Measurements from ENCODE around the gene USP36. TPM values are rescaled to one million over a fixed set of nuclear protein-coding genes. Genes with fewer than 3 reads are reported as not detected.

USP36 gene
- total RNA-seq, 1 experiment from 2014 or later = 16.3 TPM

DNA sequence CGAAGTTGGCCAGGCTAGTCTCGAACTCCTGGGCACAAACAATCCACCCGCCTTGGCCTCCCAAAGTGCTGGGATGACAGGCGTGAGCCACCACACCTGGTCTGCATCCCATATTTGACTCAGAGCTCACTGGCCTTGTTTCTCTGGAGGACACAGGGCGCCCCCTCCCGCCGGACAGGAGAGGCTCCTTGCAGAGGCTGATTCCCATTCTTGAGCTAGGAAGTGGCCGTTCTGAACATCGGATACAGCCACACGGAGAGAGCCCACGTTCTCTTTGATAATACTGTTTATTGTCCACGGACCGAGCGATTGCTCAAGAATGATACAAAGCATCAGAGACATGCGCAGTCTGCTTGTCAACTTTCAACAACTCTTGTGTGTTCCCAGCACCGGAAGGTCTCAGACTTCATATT lies 12.1 kb upstream of the USP36 start:
- no peaks in the 10 kb centered on the region for H3K9me3 ChIP-seq
- H3K4me3 ChIP-seq = no peak overlapping the region
- peaks cover 53% of the 10 kb centered on the region for H3K36me3 ChIP-seq
- DNase-seq = no peak
- H3K27me3 ChIP-seq = no peaks in the 10 kb centered on the region

DNA sequence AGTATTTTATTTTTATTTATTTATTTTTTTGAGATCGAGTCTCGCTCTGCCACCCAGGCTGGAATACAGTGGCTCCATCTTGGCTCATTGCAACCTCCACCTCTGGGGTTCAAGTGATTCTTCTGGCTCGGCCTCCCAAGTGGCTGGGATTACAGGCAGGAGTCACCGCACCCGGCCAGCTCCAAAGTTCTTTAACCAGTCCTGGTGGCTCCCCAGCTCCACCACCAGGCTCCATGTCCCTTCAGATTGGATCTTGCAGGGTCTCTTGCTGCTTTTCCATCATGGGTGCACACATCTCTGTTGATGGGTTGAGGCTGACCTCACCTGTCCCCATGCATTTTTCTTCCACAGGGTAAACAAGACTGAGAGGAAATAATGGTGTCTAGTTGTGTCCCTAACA lies 8.4 kb upstream of the USP36 start:
- Histone ChIP-seq H3K36me3 (peaks cover 18% of the 10 kb centered on the region), H3K4me3 (no peak overlapping the region), H3K27me3 (no peaks in the 10 kb centered on the region), H3K9me3 (no peaks in the 10 kb centered on the region)
- no peak for DNase-seq

DNA sequence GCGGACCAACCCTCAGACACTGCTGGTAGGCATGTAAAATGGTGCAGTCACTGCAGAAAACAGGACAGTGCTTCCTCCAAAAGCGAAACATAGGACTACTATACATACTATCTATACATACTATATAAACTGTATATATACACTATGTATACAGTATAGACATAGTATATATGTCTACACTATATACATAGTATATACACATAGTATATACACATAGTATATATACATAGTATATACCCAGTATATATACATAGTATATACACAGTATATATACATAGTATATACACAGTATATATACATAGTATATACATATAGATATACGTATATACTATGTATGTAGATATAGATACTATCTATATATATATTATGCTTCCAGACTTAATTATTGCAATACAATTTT lies 6.4 kb upstream of the USP36 start:
- H3K36me3 ChIP-seq = peaks cover 2% of the 10 kb centered on the region; the same call in 1 of the 2 replicates
- no peaks in the 10 kb centered on the region for H3K9me3 ChIP-seq
- DNase-seq = no peak
- no peak overlapping the region for H3K4me3 ChIP-seq
- H3K27me3 ChIP-seq = no peaks in the 10 kb centered on the region

DNA sequence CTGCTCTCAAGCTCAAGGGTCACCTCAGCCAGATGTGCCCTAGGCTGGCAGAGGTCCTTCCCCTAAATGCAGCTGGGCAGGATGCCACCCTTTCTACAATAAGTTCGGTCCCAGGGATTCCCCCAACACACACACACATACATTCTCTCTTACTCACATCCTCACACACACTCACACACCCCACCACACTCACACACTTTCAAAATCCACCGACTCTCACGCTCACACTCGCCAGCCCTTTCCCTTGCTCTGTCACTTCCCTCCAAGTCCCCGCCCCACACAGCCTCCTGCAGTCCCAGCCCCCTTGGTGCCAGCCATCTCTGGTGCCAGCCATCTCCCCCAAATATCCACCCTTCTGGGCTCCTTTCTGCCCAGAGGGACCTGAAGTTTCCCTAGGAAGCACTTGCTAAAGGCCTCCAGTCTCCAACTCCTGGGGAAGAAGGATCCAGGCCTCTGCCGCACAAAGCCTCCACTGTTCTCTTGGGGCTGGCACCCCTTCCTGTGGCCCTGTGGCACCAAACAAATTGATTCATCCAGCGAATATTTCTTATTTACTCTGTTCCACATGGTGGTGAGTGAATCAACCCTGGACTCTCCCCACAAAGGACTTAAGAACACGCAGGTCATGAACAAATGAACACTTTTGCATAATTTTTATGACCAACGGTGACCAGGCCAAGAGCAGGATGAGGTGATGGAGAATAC lies 3.8 kb upstream of the USP36 start:
- no peak for DNase-seq
- H3K36me3 ChIP-seq = peaks cover 6% of the 10 kb centered on the region
- no peaks in the 10 kb centered on the region for H3K9me3 ChIP-seq
- no peak overlapping the region for H3K4me3 ChIP-seq
- H3K27me3 ChIP-seq = no peaks in the 10 kb centered on the region

DNA sequence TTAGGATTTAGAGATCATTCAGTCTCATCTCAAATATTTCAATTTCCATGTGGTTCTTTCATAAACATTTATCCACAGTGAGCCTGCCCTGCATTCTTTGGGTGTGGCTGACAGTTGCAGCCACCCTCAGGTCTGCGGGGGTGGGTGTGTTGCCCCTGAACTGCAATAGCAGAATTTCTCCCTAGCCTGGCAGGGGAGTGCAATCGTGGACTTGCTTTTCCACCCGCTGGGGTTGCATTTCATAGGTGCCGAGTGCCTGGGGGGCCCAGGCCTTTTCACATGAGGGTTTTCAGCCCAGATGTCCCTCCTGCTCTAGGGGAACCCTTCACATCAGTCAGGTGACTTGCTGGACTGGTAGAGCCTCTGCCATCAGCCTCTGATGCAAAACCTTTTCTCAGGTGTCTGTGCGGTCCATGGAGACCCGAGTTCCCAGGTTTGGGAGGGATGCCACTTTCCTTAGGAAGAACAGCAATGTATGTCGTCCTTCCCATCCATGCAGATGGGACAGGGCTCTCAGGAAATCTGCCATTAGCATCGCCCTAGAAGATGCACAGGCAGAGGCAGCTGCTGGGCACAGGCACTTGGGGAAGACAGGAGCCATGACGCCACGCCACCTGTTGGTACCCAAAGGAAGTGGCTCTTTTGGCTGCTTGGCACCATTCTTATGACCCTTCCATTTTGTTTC lies 2.4 kb upstream of the USP36 start:
- peak; percentile 47 for DNase-seq
- H3K9me3 ChIP-seq = no peaks in the 10 kb centered on the region
- no peaks in the 10 kb centered on the region for H3K27me3 ChIP-seq
- H3K36me3 ChIP-seq = peaks cover 15% of the 10 kb centered on the region
- H3K4me3 ChIP-seq = no peak overlapping the region

DNA sequence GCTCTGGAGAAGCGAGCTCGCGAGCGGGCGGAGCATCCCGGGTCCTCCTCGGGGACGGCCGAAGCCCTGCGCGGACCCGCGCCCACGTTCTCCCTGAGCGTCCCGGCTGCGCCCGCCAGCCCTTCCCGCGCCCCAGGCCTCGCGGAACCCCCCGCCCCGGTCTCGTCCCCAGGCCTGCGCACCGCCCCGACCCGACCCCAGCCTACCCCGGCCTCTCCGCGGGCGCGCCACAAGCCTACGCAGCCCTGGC lies 159 bp downstream of the USP36 start:
- DNase-seq = no peak
- H3K27me3 ChIP-seq = no peaks in the 10 kb centered on the region
- H3K36me3 ChIP-seq = peaks cover 41% of the 10 kb centered on the region
- H3K9me3 ChIP-seq = no peaks in the 10 kb centered on the region
- H3K4me3 ChIP-seq = peak overlapping the region; percentile 79

DNA sequence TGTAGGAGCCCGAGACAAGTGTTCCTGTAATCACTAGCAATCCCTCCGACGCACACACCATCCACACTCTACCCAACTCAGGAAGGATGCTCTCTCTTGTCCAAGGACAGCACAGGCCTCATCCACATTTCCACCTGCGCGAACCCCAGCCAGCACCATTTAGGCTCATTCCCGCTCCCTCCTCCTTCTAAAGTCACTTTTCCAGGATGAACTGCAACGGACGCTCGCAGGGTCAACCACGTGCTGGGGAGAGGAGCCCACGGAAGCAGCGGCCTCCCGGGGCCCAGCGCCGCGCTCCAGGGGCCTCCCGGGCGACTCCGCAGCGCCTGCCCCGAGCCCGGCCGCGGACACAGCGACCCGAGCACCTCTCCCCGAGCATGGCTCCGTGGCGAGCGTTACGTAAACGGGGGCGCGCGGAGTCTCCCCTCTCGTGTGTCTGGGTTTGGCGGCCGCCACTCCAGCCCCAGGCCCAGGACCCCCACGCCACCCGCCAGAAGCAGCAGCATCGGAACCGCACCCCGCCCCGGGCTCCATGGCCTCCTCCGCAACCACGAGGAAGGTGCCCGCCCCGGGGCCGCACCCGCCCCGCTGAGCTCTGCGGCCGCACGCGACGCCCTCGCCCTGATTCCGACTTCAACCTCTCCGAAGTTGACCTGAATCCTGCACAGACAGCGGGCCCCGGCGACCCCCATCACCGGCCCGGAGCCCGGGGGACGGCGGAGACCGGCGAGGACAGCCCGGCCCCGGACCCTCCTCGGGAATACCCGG lies 668 bp downstream of the USP36 start:
- no peaks in the 10 kb centered on the region for H3K9me3 ChIP-seq
- DNase-seq = peak; percentile 35
- H3K4me3 ChIP-seq = peak overlapping the region; percentile 79
- H3K27me3 ChIP-seq = no peaks in the 10 kb centered on the region
- H3K36me3 ChIP-seq = peaks cover 46% of the 10 kb centered on the region

DNA sequence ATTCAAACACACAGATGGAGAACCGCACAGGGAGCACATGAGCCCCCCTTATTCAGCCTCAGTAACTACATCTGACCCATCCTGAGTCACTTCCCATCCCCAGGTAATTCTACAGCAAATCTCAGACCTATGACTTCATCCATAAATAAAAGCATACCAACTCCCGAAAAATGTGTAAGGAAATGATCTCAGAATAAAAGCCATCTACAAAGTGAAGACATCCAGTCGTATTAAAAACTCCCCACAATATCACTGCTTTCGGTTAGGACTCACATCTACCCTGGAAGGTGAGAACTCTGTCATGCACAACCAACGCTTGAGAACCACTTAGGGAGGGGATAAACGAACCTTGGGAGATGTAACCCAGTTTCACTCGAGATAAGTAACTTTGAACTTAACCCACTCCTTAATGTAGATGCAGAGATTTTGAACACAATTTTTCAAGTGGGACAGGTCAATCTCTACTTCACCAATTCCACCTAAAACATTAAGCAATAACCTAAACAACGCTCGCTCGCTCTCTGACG lies 1.3 kb downstream of the USP36 start:
- H3K27me3 ChIP-seq = no peaks in the 10 kb centered on the region
- H3K4me3 ChIP-seq = peak overlapping the region; percentile 79
- no peak for DNase-seq
- H3K36me3 ChIP-seq = peaks cover 51% of the 10 kb centered on the region
- H3K9me3 ChIP-seq = no peaks in the 10 kb centered on the region

DNA sequence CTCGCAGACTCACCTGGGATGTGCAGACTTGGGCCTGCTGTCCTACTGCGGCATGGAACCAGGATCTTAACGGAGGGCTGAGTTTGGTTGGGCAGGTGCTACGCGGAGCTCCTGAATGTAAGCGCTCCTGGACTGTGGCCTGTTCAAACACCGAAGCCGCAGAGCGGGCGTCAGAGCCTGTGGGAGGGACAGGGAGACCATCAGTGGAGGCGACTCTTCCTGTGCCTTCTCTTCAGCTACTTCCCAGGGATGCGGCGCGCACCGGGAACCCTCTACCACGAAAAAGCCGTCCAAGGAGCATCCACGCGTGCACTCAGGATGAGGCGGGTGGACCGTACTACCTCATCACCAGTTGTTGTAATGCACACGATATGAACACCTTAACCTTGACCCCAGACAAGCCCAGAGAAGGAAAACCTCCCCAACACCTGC lies 2.0 kb downstream of the USP36 start:
- Histone ChIP-seq H3K36me3 (peaks cover 58% of the 10 kb centered on the region), H3K4me3 (peak overlapping the region; percentile 79), H3K9me3 (no peaks in the 10 kb centered on the region), H3K27me3 (no peaks in the 10 kb centered on the region)
- no peak for DNase-seq

DNA sequence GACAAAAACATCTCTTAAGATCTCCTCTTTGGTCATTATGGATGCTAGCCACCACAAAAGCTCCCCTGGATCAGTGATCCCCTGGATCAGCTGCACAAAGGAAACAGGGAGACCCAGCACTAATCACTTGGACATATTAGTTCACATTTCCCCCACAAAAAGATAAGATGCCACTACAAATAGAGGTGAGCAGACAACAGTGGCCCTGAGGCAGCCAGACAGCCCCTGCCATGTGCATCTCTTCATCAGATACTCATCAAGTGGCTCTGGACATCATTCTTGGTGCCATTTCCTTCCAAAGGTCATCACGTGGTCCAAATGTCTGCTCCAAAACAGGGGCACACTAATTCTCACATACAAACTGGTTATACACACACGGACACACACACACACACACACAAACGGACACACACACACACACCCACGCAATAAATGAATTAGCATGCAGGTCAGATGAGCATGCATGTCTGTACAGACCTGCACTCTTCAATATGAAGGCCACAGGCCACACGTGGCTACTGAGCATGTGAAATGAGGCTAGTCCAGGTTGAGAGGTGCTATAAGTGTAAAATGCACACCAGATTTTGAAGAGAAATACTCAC lies 4.1 kb downstream of the USP36 start:
- H3K36me3 ChIP-seq = peaks cover 76% of the 10 kb centered on the region
- H3K9me3 ChIP-seq = no peaks in the 10 kb centered on the region
- no peak overlapping the region for H3K4me3 ChIP-seq
- no peak for DNase-seq
- no peaks in the 10 kb centered on the region for H3K27me3 ChIP-seq

DNA sequence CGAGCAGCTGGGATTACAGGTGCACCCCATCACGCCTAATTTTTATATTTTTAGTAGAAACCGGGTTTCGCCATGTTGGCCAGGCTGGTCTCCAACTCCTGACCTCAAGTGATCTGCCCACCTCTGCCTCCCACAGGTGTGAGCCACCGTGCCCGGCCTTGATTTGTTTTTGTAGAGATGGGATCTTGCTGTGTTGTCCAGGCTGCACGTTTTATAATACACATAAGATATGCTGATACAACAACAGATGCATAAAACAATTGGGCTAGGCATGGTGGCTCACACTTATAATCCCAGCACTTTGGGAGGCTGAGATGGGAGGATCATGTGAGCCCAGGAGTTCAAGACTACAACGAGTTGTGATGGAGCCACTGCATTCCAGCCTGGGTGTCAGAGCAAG lies 6.0 kb downstream of the USP36 start:
- H3K36me3 ChIP-seq = peaks cover 89% of the 10 kb centered on the region
- DNase-seq = no peak
- H3K27me3 ChIP-seq = no peaks in the 10 kb centered on the region
- H3K4me3 ChIP-seq = no peak overlapping the region
- H3K9me3 ChIP-seq = no peaks in the 10 kb centered on the region

DNA sequence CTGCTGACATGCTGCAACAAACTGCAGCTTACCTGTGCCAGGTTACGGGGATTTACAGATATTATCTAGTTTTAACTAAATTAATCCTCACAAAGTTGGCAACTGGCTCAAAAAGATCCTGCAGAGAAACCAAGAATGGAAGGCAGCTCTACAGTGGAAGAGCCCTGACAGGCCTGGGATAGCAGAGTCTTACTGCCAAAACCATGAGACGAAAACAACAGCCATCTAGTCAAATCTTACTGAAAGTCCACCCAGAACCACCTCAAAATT lies 8.1 kb downstream of the USP36 start:
- Histone ChIP-seq H3K36me3 (peaks cover 94% of the 10 kb centered on the region), H3K9me3 (no peaks in the 10 kb centered on the region), H3K27me3 (no peaks in the 10 kb centered on the region), H3K4me3 (no peak overlapping the region)
- no peak for DNase-seq

DNA sequence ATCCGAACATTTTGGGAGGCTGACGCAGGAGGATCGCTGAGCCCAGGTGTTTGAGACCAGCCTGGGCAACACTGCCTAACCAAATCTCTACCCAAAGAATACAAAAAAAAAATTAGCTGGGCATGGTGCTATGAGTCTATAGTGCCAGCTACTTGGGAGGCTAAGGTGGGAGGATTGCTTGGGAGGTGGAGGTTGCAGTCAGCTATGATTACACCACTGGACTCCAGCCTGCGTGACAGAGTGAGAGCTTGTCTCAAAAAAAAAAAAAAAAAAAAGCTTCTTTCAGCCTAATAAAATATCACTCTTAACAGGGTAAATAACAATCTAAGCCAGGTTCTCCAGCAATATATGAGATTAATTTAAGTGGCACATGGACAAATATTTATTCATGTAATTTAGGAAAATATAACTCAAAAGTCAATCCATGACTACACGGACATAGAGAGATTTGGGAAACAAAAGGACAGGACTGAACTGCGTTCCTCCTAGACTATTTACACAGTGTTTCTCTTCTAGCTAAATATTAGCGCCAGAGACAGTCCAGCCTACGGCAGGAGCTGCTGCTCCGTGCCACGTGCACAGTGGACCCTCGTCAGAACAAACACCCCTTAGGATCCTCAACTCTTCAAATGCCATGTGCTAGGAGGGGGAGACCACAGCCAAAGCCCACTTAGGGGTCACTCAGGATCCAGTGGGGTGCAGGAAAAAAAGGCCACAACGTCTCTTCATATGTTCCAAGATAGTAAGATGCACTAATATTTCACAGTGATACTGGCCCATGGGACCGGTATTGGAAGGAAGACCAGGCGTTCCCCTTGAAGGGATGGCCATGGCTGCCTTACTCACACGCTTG lies 8.7 kb downstream of the USP36 start:
- no peaks in the 10 kb centered on the region for H3K9me3 ChIP-seq
- peaks cover 91% of the 10 kb centered on the region for H3K36me3 ChIP-seq
- H3K27me3 ChIP-seq = no peaks in the 10 kb centered on the region
- no peak overlapping the region for H3K4me3 ChIP-seq
- no peak for DNase-seq

DNA sequence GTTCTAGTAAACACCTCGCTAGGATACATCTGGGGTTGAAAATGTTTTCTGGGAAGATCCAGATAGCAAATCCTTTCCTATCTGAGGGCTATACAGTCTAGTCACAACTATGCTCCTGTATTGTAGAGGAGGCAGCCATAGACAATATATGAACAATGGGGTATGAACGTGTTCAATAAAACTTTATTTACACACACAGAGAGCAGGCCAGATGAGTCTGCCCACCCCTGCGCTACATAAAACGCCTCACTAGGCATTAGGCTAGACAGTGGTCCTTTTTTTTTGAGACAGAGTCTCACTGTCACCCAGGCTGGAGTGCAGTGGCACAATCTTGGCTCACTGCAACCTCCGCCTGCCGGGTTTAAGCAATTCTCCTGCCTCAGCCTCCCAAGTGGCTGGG lies 11.1 kb downstream of the USP36 start:
- Histone ChIP-seq H3K9me3 (no peaks in the 10 kb centered on the region), H3K36me3 (peaks cover 93% of the 10 kb centered on the region), H3K4me3 (no peak overlapping the region), H3K27me3 (no peaks in the 10 kb centered on the region)
- DNase-seq = no peak

DNA sequence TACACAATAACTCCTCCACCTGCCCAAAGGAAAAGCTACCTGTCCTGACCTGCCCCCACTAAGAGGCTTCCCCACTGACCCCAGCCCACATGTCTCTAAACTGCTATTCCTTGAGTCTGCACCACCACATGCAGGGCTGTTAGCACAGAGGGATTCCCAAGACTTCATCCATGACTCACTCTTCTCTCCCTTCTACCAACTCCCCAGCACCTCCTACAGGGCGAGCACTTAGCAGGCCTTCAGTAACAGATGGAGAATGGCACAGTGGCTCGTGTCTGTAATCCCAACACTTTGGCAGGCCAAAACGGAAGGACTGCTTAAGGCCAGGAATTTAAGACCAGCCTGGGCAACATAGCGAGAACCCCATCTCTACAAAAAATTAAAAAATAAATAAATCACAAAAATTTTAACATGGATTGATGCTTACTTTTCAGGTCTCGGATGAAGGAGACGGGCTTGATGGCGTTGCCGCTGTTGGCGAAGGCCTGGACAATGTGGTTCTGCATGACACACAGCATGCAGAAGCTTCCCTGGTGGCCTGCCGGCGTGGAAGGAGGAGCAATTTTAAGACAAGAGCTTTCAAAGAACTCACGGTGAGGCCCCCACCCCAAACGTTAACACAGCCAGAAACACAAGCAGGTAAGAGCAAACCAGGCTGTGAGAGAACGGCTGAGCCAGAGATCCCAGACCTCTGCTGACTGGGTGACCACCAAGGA lies 12.0 kb downstream of the USP36 start:
- H3K27me3 ChIP-seq = no peaks in the 10 kb centered on the region
- peak; percentile 54 for DNase-seq
- peaks cover 93% of the 10 kb centered on the region for H3K36me3 ChIP-seq
- no peaks in the 10 kb centered on the region for H3K9me3 ChIP-seq
- no peak overlapping the region for H3K4me3 ChIP-seq
